GDM1 (cell line): Measurements from ENCODE around the gene MKI67.

Source experiments
- DNase-seq: peaks from one replicate; lab custom pipeline; 2025; lab: John Stamatoyannopoulos, UW

MKI67 gene

DNA sequence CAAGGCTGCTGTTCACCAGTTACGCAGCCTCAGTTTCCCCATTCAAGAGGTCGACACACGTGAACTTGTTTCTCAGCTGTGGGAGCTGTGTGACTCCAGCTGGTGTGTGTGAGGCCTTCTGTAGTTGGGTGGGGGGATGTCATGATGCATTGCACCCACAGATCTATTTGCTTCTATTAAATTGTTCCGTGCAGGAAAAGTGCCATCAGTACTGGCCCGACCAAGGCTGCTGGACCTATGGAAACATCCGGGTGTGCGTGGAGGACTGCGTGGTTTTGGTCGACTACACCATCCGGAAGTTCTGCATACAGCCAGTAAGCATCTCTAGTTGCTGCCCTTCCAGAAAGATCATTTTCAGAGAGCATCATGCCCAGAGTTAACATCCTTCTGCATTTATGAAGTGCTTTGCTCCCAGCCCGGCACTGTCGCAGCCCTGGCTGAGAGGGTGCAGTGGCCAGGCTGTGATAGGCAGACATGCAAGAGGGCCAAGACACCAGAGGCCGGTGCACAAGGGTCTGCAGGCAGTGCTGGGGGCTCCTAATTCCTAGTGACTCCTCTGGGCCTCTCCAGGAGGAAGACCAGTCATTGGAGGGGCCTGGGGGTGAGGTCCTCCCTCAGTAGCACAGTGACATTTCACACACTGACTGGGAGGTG is 60.2 kb downstream of the MKI67 start:
- DNase-seq = no peak

DNA sequence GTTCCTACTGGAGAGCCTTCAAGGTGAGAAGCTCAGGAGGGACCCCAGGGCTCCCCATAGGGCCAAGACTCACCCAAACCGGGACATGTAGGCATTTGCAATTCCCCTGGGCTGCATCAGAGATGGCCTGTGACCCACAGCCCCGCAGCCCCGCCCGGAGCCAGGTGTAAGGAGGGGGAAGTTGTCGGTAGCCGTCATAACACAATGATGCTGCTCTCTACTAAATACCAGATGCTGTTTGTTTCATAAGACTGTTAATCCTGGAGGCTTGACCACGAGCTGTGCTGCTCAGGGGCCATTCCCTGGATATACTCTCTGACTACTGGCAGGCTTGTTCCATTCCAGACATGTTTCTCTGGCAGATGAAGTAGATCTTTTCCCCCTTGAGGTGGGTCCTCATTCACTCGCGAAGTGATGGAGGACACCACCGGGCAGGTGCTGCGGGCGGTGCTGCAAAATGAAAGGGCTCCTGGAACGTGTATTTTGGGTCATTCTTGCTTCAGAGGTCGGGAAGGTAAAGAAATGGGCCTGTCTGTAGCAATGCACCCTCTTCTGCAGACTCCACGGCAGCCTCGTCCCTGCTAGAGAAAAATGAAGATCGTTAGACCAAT is 61.1 kb downstream of the MKI67 start:
- no peak for DNase-seq

DNA sequence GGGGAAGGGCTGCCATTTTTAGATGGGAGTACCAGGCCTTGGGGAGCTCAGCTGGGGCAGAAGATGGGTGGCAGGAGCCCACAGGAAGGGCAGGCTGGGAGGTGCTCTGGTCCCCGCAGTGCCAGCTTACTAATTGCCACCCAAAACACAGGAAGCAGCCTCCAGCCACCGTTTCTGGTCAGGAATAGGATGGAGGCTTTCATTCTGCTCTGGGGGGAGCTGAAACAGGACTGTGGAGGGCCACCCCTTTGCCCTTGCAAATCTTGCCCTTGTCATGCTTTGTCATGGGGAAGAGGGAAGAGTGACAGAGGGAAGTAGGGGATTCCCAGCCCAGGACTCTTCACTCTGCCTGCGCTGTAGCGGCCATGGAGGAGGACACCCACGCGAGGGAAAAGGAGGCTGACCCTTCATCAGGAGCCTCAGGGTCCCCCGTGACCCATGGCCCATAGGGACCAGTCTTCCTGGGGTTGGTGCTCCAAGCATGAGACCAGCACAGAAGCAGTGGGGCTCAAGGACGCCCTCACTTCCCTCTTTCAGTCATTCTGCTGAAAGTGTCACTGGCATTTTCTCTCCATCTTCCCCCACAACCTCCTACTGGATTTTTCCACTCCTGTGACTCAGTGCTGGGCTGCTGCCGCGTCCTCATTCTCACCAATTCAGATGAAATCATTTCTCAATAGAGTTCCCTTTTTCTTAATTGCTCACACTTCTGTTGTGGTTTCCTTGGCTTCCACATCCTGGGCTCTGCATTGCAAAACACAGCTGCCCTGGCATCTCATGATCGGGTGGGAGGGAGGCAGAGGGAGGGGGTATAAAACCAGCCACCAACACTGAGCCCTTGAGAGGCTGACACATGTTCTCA is 61.9 kb downstream of the MKI67 start:
- DNase-seq = peak; percentile 75

DNA sequence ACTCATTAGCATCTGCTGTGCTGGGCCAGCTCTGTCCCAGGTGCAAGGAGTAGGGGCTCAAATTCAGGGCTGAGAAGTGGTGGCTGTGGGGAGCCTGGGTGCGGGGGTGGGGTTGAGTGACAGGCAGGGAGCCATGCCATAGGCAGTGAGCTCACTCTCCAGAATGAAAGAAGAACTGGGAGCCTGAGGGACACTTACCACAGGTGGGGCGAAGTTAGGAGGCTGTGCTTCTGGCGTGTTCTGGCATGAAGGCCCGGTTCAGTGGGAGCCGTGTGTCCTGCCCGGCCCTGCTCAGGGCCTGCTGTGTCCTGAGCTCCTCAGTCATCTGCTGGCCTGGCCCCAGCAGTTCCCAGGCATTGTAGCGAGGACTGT is 62.5 kb downstream of the MKI67 start:
- DNase-seq = no peak

DNA sequence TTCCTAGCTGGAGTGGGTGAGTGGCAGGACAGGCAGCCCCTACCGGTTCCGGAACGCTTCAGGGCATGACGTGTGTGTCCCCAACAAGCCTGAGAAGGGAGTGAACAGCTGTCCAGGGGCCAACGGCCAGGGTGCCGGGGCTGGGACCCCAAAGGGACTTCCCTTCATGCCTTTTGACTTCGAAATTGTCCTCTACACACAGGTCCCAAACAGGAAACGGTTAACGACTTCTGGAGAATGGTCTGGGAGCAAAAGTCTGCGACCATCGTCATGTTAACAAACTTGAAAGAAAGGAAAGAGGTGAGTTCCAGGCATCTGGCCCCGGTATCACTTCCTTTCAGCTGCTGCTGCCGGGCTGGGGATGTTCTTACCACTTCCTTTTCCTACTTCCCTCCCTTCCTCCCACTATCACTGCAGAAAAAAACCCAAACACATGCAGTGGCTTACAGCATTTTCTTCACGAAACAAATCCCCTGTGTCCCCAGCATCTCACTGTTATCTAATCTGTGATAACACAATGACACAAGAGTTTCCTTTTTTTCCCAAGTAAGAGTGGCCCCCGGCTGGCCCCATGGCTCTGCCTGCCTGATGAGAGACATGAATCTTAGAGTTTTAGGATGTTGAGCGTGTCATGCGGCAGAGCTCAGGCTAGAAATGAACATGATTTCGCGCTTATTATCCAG is 63.2 kb downstream of the MKI67 start:
- DNase-seq = peak; percentile 64

DNA sequence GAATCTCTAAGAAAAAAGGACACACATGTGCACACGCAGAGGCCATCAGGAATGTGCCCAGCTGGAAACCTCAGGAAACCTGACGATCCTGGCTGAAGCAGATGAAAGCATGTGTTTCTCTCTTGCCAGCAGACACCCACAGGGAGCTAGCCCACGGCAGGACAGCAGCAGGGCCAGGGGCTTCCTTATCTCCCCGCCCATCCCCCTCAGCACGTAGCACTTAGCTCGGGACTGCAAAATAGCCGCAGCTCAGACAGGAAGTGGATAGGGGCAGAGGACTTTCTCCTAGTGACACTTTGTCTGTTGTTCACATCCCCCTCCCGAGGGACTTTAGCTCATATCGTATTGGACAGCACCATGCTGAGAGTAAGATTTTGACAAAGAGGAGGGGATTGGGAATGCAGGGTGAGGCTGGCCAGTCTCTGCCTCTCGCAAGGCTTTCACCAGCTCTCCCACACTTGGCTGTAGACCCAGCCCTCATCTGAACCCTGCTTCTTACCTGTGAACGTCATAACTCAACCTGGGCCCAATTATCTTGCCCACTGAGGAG is 63.8 kb downstream of the MKI67 start:
- no peak for DNase-seq

DNA sequence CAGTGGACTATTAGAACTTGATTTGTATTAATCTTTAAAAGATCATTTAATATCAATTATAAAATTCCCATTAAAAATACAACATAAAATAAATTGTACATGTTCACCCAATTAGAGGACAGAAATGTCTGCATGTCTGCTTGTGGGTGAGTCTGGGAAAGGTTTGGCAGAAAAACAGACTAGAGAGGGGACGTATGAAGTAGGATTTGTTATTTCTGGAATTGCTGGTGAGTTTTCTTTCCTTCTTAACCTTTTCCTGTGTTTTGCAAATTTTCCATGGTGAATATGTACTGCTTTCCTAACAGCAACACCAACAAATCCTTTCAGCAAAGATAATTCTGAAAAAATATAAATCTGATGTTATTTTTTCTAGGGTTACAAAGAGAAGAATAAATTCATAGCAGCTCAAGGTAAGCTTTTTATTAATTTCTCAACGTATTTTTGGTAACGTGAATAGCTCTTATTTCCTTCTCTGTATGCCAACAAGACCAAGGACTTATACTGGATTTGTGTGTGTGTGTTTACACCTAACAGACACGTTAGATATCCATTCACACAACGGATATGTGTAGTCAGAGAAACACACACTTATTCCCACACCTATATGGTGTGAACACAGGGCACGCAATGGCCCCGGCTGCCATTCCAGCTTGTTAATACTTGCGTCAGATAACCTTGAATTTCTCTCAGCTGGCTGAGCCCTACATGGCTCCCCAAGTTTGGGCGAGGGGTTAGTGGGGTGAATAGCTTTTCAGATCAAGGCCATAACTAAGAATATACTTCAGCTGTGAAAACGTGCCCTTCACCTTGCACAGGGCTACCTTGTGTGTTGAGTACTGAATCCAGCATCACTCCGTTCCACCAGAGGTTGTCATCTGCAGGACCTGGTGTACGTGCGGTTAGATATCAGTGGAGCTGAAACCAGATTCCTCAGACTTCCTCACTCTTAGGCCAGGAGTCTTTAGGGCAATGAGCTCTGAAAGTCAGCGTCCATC is 64.6 kb downstream of the MKI67 start:
- DNase-seq = no peak

DNA sequence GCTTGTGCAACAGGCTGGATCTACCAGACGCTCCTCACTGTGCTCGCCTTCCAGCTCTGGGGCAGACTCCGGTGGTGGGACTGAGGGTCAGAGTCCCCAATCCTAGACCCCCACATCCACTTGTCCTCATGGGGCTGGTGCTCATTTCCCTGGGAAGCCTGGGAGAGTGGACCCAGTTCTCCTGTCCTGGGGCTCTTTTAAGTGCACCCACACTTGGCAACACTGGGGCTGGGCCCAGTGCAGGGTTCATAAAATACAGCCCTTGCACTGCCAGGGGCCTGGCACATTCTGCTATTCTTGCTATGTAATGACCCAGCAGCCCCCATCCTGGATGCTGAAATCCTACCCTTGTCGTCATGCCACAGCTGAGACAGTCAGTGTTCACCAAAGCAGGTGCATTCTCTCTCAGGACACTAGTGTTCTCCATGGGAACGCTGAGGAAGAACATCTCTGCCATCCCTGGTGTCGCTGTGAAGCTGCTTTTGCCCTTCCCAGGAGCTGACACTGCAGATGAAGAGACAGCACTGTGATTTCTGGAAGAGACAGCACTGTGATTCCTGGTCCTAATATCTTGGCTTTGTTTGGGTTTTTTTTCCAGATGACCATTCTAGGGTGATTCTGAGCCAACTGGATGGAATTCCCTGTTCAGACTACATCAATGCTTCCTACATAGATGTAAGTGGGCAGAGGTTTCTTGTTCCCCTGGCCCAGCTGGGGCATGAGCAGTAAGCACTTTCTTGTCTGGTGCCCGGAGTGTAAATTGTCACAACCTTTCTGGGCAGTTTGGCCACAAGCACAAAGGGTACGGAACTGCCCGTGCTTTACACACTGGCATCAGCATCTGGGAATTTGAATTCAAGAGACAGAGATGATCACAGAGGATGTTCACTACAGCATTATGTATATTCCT is 65.6 kb downstream of the MKI67 start:
- DNase-seq = no peak

DNA sequence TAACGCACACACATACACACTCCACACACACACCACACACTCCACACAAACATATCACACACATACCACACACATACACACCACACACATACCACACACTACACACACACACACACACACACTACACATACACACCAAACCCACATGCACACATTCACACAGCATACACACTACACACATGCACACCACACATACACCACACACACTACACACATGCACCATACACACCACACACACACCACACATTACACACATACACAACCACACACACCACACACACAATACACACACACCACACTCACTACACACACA is 66.3 kb downstream of the MKI67 start:
- DNase-seq = no peak

DNA sequence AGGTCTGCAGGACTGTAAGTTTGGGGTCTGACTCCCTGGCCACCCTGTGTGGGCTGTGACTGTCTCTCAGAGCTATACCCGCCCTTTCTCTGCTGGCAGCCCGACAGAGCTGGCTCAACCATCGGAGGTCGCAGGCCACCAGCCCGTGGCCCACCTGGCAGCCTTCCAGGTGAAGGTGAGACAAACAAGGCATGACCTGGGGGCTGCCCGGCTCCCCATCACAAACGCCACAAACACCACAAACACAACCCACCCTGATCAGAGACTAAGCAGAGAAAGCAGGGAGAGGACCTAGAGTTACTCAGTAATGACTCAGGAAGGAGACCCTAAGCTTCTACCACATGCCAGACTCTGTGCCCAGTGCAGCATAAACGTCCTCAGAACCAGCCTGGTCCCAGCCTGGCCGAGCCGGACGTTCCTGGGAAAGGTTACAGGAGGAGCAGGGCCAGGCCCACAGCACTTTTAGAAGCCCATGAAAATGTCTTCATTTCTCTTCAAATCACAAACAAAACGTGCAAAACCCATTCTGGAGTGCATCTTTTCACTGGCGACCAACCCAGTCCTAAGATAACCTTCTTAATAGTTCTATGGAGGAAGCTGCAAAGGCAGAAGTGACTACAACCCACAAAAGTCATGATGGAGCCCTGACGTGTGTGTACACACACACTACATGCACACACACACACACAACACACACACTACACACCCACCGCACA is 66.8 kb downstream of the MKI67 start:
- DNase-seq = no peak

DNA sequence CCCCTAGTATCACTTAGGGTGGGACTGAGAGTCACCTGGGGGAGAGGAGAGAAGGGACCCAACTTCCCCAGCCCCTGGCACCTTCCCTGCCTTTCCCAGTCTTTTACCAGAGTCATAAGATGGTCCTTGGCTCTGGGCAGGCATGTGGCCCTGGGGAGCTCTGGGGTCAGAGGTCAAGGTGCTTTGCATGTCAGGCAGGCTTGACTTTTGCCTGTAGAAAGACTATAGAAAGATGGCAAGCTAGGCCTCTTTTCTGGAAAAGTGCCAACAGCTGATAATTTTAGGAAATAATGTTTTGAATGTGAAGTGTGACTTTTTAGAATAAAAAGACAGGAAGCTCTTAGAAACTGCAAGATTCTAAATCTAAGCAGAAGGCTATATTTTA is 67.5 kb downstream of the MKI67 start:
- DNase-seq = no peak

DNA sequence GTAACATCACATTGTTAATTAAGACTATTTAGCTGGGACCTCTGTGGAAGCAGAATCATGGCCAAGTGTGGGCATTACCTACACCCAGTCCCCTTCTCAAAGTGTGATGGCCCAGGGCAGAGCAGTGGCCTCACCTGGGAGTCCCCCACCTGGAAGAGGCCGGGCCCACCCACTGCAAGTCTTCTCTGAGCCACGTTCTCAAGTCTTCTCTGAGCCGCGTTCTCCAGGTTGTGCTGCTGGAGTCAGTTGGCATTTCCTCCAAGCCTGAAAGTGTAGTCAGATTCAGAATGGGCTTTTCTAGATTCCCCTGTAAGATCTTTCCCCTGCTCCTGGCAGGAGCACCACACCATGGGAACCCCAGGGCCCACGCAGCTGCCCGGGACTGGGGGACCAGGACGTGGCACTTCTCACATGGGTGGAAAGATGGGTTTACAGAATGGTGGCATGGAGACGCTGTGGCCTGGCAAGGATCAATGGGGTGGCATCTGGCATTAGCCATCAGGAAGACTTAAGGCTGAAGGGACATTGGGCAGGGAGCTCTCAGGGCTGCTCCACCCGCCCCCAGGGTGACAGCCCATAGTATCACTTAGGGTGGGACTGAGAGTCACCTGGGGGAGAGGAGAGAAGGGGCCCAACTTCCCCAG is 68.0 kb downstream of the MKI67 start:
- DNase-seq = no peak

DNA sequence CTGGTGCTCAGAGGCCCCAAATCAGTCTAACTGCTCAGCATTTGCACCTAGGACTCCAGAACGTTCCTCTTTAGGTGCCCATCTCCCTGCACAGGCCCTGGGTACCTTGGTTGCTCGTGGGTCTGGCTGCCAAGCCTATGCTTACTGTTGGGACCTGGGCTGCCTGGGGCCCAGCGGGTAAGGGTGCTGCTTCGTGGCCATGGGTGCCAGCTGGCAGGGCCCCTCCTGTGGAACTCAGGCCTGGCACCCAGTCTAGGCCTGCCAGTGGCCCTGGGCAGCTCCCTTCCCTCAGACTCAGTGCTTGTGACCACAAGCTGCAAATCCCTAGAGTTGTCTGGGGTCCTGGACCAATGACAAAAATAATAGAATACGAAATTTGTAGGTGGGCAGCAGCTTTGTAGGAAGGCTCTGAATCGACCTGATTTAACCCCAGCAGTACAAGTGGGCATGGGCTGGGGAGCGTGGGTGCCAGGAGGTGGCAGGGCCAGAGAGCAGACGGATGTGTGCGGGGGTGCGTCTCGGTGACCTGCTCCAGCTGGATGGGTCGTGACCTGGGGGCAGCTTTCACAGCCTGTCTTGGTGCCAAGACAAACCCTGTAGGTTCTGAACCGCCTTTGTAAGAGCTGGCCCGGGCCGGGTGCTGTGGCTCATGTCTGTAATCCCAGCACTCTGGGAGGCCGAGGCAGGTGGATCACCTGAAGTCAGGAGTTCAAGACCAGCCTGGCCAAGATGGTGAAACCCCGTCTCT is 69.7 kb downstream of the MKI67 start:
- no peak for DNase-seq

DNA sequence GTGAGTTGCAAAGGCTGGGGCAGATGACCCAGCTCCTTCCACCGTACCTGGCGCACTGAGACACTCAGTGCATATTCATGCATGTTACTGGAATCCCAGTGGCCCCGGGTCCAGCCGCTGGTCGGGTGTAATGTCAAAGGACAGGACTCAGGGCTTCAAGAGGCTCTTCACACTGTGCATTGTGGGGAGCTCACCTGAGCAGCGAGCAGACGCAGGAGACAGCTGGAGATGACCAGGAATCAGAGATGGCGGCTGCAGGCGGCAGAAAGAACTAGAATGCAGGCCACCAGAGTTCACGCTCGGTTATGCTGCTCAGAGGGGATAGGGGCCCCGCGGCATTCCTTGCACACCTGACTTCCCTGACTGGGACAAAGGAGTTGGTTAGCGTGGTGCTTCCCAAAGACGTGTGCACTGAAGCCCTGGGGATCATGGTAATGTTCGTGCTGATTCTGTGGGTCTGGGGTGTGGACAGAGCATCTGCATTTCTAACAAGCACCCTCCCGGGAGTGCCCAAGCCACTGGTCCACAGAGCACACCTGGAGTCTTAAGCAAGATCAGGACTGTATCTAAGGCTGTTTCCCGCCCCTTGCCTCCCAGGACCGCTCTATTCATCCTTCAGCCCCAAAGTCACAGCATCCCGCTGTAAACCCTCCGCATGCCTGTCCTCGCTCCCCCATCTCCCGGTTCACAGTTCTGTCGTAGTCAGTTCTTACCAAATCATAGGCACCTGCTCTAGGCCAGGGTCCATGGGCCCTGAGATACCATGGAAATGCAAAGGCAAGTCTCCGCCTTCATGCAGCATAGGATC is 71.0 kb downstream of the MKI67 start:
- no peak for DNase-seq

DNA sequence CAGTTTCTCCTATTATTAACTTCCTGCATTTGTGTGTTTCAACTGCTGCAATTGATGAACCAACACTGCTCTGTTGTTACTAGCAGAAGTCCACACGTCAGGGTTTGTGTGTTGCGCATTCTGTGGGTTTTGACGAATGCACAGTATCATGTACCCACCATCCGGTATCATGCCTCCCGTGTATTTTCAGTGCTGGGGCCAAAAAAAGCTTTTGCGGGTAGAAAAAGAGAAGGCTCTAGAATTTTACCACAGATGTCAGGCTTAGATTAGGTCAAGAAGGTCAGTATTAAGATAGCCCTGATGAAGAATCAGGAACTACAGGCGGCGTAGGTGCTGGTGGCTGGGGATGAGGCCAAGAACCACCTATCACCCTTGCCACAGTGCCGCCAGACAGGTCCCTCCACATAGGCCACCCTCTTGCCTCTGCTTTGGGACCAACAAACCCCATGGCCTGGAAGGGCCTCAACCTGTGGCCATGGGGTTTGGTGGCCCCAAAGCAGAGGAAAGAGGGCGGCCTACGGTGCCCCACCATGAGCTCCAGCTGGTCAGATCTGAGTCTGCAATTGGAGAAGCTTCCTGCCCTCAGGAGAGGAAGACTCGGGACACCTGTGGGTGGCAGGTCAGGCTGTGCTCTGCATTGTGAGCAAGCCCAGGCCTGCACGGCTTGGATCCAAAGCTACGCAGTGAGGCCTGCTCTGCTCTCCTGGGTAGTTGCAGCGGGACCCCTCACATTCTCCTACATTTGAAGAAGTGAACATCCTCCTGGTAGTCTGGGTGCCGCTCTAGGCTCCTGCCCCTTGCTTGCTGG is 71.9 kb downstream of the MKI67 start:
- DNase-seq = no peak

DNA sequence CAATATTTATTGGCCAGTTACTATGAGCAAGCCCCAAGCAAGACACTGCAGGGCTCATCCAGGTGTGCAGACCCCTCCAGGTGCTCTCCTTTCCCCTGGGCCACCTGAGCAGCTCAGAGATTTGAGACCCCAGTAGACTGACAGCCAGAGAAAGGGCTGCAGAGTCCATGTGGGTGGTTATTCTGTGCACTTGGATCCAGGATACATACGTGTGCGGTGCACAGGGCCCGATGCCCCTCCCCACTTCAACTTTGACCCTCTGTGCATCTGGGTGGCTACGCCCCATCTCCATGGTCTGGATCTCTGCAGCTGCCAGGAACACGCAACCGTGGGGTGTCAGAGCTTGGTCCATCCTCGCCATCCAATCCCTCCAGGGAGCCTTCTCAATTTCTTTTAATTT is 72.9 kb downstream of the MKI67 start:
- no peak for DNase-seq

DNA sequence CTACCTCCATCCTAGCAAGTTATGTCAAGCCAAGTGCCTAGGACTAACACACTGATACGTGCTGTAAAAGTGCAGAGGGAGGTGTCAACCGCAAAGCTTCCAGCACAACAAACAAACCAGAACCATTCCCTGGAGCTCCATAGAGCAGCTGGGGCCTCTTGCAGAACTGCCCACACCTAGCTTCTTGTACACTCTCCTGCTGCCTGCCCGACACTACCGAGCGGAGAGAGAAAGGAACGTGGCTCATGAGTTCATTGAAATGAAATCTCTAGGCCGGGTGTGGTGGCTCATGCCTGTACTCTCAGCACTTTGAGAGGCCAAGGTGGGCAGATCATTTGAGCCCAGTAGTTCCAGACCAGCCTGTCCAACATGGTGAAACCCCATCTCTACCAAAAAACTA is 73.5 kb downstream of the MKI67 start:
- DNase-seq = no peak
